Measurements from ENCODE around the gene CACNA2D3.

Gene CACNA2D3

GRCh38 chr3:54619053-54619452 is 496.7 kb downstream of the CACNA2D3 start:
- no peak for TF ChIP-seq CTCF (IDR thresholded peaks at IDR 0.05)

- TF ChIP-seq CTCF (IDR thresholded peaks at IDR 0.05), result no peak
Observed at GRCh38 chr3:54619531-54619930, 497.2 kb downstream of the CACNA2D3 start.

GRCh38 chr3:54621184-54621583 is 498.8 kb downstream of the CACNA2D3 start:
- no peak for TF ChIP-seq CTCF (IDR thresholded peaks at IDR 0.05)

GRCh38 chr3:54622678-54623077 is 500.3 kb downstream of the CACNA2D3 start:
- no peak for TF ChIP-seq CTCF (IDR thresholded peaks at IDR 0.05)

GRCh38 chr3:54625805-54626787 is 503.7 kb downstream of the CACNA2D3 start:
- no peak for TF ChIP-seq CTCF (IDR thresholded peaks at IDR 0.05)

GRCh38 chr3:54628888-54629441 is 506.6 kb downstream of the CACNA2D3 start:
- no peak for TF ChIP-seq CTCF (IDR thresholded peaks at IDR 0.05)

GRCh38 chr3:54630101-54630623 is 507.8 kb downstream of the CACNA2D3 start:
- no peak for TF ChIP-seq CTCF (IDR thresholded peaks at IDR 0.05)

Data from LNCAP (cell line).